ENCODE results near the gene KCNMA1. TPM values are rescaled to one million over a fixed set of nuclear protein-coding genes. Genes with fewer than 3 reads are reported as not detected.

KCNMA1 gene
- total RNA-seq, 1 experiment from 2014 or later, result 0.45 TPM

- no TSS peak for BruUV-seq (replicated peaks)
- intact Hi-C loops (cut with micrococcal nuclease; ENCODE audit: unreplicated experiment), result no loop called here
- Mint-ChIP-seq H3K27me3 (ENCODE audit: unreplicated experiment) (peaks cover 62% of the 10 kb centered on the region), H3K9me3 (ENCODE audit: low read depth, unreplicated experiment) (no peaks in the 10 kb centered on the region), H3K36me3 (ENCODE audit: insufficient read depth, unreplicated experiment) (no peaks in the 10 kb centered on the region), H3K4me1 (ENCODE audit: low read depth, unreplicated experiment) (peaks cover 9% of the 10 kb centered on the region), H3K27ac (ENCODE audit: unreplicated experiment) (no peak overlapping the region), H3K4me3 (ENCODE audit: low read depth, unreplicated experiment) (no peak overlapping the region)
- DNase-seq, result no peak
- TF ChIP-seq, protein P1, sequence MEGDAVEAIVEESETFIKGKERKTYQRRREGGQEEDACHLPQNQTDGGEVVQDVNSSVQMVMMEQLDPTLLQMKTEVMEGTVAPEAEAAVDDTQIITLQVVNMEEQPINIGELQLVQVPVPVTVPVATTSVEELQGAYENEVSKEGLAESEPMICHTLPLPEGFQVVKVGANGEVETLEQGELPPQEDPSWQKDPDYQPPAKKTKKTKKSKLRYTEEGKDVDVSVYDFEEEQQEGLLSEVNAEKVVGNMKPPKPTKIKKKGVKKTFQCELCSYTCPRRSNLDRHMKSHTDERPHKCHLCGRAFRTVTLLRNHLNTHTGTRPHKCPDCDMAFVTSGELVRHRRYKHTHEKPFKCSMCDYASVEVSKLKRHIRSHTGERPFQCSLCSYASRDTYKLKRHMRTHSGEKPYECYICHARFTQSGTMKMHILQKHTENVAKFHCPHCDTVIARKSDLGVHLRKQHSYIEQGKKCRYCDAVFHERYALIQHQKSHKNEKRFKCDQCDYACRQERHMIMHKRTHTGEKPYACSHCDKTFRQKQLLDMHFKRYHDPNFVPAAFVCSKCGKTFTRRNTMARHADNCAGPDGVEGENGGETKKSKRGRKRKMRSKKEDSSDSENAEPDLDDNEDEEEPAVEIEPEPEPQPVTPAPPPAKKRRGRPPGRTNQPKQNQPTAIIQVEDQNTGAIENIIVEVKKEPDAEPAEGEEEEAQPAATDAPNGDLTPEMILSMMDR (IDR thresholded peaks at IDR 0.05; ENCODE audit: unreplicated experiment), result no peak
- CTCF ChIA-PET, result no interaction called here
These were observed 368.4 kb downstream of the KCNMA1 start for GRCh38 chr10:77269163-77269562.

DNA sequence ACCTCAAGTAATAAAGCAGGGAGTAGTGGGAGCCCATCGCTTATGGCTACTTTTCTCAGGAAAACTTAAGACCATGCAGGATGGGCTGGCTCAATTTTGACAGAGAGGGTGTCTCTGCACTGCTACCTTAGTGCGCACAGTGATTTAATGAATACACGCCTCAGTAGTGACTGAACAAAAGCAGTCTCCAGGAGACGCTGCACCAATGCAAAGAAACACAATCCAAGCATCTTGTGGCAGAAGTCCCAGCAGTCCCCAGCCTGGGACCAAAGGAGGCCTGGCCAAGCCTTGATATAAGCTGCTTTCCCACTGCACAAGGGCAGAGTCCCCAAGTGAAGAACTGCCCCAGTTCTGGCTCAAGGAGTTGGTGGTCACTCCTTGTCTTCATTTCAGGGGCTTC lies 368.9 kb downstream of the KCNMA1 start:
- CTCF ChIA-PET, result no interaction called here
- peaks cover 11% of the 10 kb centered on the region for H3K4me1 Mint-ChIP-seq (ENCODE audit: low read depth, unreplicated experiment)
- H3K9me3 Mint-ChIP-seq (ENCODE audit: low read depth, unreplicated experiment), result no peaks in the 10 kb centered on the region
- no TSS peak for BruUV-seq (replicated peaks)
- H3K27ac Mint-ChIP-seq (ENCODE audit: unreplicated experiment), result no peak overlapping the region
- no peaks in the 10 kb centered on the region for H3K36me3 Mint-ChIP-seq (ENCODE audit: insufficient read depth, unreplicated experiment)
- intact Hi-C loops (cut with micrococcal nuclease; ENCODE audit: unreplicated experiment), result no loop called here
- H3K4me3 Mint-ChIP-seq (ENCODE audit: low read depth, unreplicated experiment), result no peak overlapping the region
- peaks cover 62% of the 10 kb centered on the region for H3K27me3 Mint-ChIP-seq (ENCODE audit: unreplicated experiment)
- TF ChIP-seq, protein P1 (IDR thresholded peaks at IDR 0.05; ENCODE audit: unreplicated experiment), result no peak
- DNase-seq, result no peak

DNA sequence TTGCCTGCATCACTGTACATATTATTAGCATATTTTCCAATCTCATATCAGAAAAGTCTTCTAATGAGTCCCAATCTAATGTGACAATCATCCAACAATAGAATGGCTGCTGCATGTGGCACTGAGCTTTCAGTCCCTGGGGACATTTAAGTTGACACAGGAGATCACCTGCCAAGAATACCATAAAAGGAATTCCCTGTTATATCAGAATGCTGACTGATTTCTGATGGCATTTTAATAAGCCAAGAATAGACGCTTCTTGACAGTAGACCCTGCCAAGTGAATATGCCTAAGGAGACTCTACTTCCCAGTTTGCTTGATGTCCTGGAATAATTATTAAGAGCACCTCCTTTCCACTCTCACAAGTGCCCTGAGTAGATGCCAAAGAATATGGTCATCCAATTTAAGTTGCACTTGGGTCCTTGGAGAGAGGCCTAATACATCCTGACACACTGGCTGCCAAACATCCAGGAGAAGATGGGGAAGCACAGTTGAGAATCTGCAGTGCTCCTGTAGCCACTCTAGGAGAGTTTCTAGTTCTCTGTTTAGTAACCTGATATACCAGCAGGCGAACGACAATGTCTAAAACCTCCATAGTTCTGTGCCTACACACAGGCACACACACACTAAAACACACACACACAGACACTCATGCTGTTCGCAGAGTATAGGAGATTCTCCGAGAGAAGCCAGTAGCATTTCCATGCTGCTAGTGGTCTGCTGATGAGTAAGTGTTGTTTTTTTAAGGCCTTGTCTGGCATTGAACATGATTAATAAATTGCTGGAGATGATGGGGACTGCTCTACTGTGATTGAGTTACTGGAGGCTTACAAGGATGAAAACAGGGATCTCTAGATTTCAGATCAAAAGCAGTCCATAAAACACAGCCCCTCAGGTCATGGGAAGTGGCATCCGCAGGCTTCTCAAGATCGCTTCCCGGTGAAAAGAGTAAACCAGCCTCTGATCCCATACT lies 369.6 kb downstream of the KCNMA1 start:
- Mint-ChIP-seq H3K9me3 (ENCODE audit: low read depth, unreplicated experiment) (no peaks in the 10 kb centered on the region), H3K36me3 (ENCODE audit: insufficient read depth, unreplicated experiment) (no peaks in the 10 kb centered on the region), H3K27ac (ENCODE audit: unreplicated experiment) (no peak overlapping the region), H3K4me1 (ENCODE audit: low read depth, unreplicated experiment) (peaks cover 11% of the 10 kb centered on the region), H3K4me3 (ENCODE audit: low read depth, unreplicated experiment) (no peak overlapping the region), H3K27me3 (ENCODE audit: unreplicated experiment) (peaks cover 62% of the 10 kb centered on the region)
- intact Hi-C loops (cut with micrococcal nuclease; ENCODE audit: unreplicated experiment), result no loop called here
- TF ChIP-seq, protein P1 (IDR thresholded peaks at IDR 0.05; ENCODE audit: unreplicated experiment), result no peak
- BruUV-seq (replicated peaks), result no TSS peak
- no peak for DNase-seq
- CTCF ChIA-PET, result no interaction called here

- Mint-ChIP-seq H3K36me3 (ENCODE audit: insufficient read depth, unreplicated experiment) (no peaks in the 10 kb centered on the region), H3K4me1 (ENCODE audit: low read depth, unreplicated experiment) (peaks cover 11% of the 10 kb centered on the region), H3K4me3 (ENCODE audit: low read depth, unreplicated experiment) (no peak overlapping the region), H3K27ac (ENCODE audit: unreplicated experiment) (no peak overlapping the region), H3K27me3 (ENCODE audit: unreplicated experiment) (peaks cover 50% of the 10 kb centered on the region), H3K9me3 (ENCODE audit: low read depth, unreplicated experiment) (no peaks in the 10 kb centered on the region)
- CTCF ChIA-PET, result no interaction called here
- DNase-seq, result no peak
- intact Hi-C loops (cut with micrococcal nuclease; ENCODE audit: unreplicated experiment), result no loop called here
- TF ChIP-seq, protein P1 (IDR thresholded peaks at IDR 0.05; ENCODE audit: unreplicated experiment), result no peak
- no TSS peak for BruUV-seq (replicated peaks)
These were observed 371.4 kb downstream of the KCNMA1 start for GRCh38 chr10:77266242-77266641.
